ENCODE data around the gene MYDGF.
"Not testable (repeated sequence)": the region's sequence is repeated elsewhere in the genome, so short reads cannot be mapped to it uniquely, and the experiment has no call there.

The MYDGF gene

GRCh38 chr19:4669723-4670480 lies at the start of gene MYDGF:
Gene MYDGF (minus strand): TSS chr19:4670342. CDS start chr19:4670334, 8 bp downstream.
- DNase-seq (ENCODE audit: low spot score) = peak; percentile 94

GRCh38 chr19:4719499-4719866 lies 49.3 kb upstream of the MYDGF start:
- DNase-seq (ENCODE audit: low spot score) = no peak

GRCh38 chr19:4717966-4718701 lies 48.0 kb upstream of the MYDGF start:
- no peak for DNase-seq (ENCODE audit: low spot score)

- DNase-seq (ENCODE audit: low spot score) = no peak
Observed at GRCh38 chr19:4717191-4717965, 47.2 kb upstream of the MYDGF start.

GRCh38 chr19:4715529-4716221 lies 45.5 kb upstream of the MYDGF start:
- DNase-seq (ENCODE audit: low spot score) = no peak

- not testable (repeated sequence) for DNase-seq (ENCODE audit: low spot score)
Observed at GRCh38 chr19:4715178-4715528, 45.0 kb upstream of the MYDGF start.

- DNase-seq (ENCODE audit: low spot score) = no peak
Observed at GRCh38 chr19:4714016-4714415, 43.9 kb upstream of the MYDGF start.

GRCh38 chr19:4713384-4713951 lies 43.3 kb upstream of the MYDGF start:
- DNase-seq (ENCODE audit: low spot score) = peak; percentile 84

GRCh38 chr19:4712771-4713170 lies 42.6 kb upstream of the MYDGF start:
- no peak for DNase-seq (ENCODE audit: low spot score)

- no peak for DNase-seq (ENCODE audit: low spot score)
Observed at GRCh38 chr19:4711211-4711610, 41.1 kb upstream of the MYDGF start.

GRCh38 chr19:4710281-4710600 lies 40.1 kb upstream of the MYDGF start:
- no peak for DNase-seq (ENCODE audit: low spot score)

GRCh38 chr19:4709440-4710280 lies 39.5 kb upstream of the MYDGF start:
- DNase-seq (ENCODE audit: low spot score) = no peak

- DNase-seq (ENCODE audit: low spot score) = no peak
Observed at GRCh38 chr19:4707956-4708650, 38.0 kb upstream of the MYDGF start.

GRCh38 chr19:4707322-4707721 lies 37.2 kb upstream of the MYDGF start:
- no peak for DNase-seq (ENCODE audit: low spot score)

- no peak for DNase-seq (ENCODE audit: low spot score)
Observed at GRCh38 chr19:4705413-4706131, 35.4 kb upstream of the MYDGF start.

- no peak for DNase-seq (ENCODE audit: low spot score)
Observed at GRCh38 chr19:4704317-4704673, 34.2 kb upstream of the MYDGF start.

GRCh38 chr19:4703671-4704316 lies 33.7 kb upstream of the MYDGF start:
- no peak for DNase-seq (ENCODE audit: low spot score)

GRCh38 chr19:4702764-4703163 lies 32.6 kb upstream of the MYDGF start:
- DNase-seq (ENCODE audit: low spot score) = no peak

- DNase-seq (ENCODE audit: low spot score) = no peak
Observed at GRCh38 chr19:4701557-4701956, 31.4 kb upstream of the MYDGF start.

GRCh38 chr19:4700693-4700970 lies 30.5 kb upstream of the MYDGF start:
- no peak for DNase-seq (ENCODE audit: low spot score)

Measured in LoVo (cell line).